Activated effector memory CD4-positive, alpha-beta T cell treated with Interleukin-2 at 50 U/mL for 16 hours (primary cell): ENCODE data around the gene PADI3.

Experiments
- DNase-seq: peaks from one replicate; pipeline ENCODE4 v3.0.0-alpha.2; 2020

Gene PADI3

GRCh38 chr1:17274186-17275170 lies 25.6 kb downstream of the PADI3 start:
- no peak for DNase-seq

DNA sequence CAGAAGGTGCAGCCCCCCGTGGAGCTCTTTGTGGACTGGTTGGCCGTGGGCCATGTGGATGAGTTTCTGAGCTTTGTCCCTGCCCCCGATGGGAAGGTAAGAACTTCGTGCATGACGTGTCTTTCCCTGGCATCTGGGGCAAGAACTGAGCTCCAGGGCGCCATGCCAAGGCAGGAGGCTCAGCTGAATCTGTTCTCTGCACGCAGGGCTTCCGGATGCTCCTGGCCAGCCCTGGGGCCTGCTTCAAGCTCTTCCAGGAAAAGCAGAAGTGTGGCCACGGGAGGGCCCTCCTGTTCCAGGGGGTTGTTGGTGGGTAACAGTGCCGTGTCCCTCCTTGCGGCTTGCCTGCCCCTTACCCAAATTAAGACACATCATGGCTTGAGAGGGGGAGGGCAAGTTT lies 27.7 kb downstream of the PADI3 start:
- DNase-seq: no peak

- no peak for DNase-seq
These were observed 28.7 kb downstream of the PADI3 start for GRCh38 chr1:17277511-17278159.

GRCh38 chr1:17278996-17279830 lies 30.3 kb downstream of the PADI3 start:
- DNase-seq: no peak

DNA sequence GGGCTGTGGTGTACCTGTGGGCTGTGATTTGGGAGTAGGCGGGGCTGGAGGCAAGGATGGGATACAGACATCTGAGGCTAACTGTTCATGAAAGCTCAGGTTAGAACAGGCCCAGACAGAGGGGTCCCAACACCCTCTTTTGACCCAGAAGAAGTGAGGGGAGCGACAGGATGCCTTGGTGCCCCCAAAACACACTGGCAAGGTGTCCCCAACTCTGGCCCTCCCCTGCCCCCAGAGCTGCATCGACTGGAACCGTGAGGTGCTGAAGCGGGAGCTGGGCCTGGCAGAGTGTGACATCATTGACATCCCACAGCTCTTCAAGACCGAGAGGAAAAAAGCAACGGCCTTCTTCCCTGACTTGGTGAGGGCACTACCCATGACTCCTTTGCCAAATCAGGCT lies 31.5 kb downstream of the PADI3 start:
- DNase-seq: no peak

- DNase-seq: no peak
These were observed 32.0 kb downstream of the PADI3 start for GRCh38 chr1:17280894-17281293.

GRCh38 chr1:17281775-17282181 lies 32.9 kb downstream of the PADI3 start:
- DNase-seq: no peak

DNA sequence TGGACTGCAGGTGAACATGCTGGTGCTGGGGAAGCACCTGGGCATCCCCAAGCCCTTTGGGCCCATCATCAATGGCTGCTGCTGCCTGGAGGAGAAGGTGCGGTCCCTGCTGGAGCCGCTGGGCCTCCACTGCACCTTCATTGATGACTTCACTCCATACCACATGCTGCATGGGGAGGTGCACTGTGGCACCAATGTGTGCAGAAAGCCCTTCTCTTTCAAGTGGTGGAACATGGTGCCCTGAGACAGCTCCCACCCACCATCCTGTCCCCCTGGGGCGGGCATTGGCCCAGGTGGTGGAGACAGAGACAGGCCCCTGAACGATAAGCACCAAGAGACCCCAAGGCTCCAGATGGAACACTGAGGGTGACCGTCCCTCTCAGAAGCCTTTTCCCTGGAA lies 33.9 kb downstream of the PADI3 start:
- no peak for DNase-seq

DNA sequence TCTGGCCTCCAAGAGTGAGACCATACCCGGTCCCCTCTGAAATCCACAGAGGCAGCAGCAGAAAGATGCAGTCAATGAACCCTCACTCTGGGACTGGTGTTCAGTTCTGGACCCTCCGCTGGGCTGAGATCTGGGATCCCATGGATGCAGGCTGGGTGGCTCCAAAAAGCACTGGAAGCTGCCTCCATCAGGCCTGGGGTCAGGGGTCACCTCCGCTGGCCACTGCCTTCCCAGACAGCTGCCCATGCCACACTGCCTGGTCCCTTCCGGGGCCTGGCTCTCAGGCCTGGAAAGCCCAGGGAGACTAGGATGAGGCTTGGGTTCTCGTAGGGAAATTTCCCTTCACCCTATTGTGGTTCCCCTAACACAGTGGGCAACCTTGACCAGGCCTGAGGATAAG lies 37.7 kb downstream of the PADI3 start:
- no peak for DNase-seq

DNA sequence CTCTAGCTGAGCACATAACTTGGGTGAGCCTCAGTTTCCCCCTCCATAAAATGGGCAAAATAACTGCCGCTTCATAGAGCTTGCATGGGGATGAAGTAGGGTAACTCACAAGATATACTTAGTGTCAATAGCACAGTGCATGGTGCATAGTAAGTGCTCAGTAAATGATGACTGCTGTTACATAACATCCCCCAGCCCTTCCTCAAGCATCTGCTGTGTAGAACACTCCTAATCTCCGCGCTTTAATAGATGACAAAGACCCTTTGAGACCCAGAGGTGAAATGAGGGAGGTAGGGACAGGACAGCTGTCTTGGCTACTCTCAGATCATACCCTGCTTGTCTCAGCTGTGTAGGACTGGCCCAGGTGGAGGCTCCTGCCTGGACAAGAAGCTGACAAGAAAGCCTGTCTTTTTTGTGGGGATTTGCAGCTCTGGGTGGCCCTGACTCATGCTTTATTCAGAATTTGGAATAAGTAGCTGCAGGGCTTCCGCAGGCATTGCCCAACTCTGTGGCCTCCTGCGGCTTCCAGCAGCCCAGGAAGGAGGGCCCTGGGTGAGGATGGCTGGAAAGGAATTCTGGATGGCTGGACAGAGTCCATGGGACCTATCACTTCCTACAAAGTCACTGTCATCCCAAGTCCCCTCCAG lies 38.4 kb downstream of the PADI3 start:
- no peak for DNase-seq

DNA sequence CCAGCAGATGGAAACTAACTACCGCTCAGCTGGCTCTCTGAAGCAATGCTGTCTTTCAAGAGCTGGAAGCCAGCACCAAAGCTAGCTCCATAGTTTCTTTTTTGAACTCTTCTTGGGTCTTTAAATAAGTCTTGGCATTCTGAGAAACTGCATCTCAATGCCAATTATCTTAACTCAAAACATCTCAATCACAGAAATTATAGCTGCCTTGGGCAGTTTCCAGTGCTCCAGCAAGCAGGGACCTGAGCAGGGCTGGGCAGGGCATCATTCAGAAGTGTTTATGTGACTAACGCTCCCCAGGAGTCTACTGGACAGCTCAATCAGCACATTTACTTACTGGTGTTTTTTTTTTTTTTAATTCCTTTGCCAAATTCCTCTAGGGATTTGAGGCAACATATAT lies 40.8 kb downstream of the PADI3 start:
- no peak for DNase-seq

- DNase-seq: no peak
These were observed 41.7 kb downstream of the PADI3 start for GRCh38 chr1:17290553-17290952.

DNA sequence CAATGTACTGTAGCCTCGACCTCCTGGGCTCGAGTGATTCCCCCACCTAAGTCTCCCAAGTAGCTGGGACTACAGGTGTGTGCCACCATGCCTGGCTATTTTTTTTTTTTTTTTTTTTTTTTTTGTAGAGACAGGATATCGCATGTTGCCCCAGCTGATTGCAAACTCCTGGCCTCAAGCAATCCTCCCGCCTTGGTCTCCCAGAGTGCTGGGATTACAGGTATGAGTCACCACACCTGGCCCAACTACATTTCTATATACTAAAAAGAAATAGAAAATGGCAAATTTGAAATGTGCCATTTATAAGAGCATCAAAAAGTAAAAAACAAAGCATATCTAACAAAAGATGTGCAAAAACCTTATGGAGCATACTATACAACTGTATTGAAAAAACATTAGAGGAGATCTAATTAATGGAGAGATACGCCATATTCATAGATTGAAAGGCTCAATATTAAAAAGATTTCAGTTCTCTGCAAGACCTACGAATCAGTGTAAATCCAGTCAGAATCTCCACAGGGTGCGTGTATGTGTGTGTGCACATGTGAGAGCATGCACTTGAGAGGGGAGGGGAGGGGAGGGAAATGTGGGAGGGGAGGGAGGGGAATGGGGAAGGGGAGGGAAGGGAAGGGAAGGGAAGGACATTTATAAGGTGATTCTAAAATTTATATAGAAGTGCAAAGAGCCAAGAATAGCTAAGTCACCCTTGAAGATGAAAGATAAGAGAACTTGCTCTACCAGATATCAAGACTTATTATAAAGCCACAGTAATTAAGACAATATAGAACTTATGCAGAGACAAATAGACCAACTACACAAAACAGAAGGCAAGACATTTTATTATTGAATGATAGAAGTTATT lies 43.6 kb downstream of the PADI3 start:
- no peak for DNase-seq

DNA sequence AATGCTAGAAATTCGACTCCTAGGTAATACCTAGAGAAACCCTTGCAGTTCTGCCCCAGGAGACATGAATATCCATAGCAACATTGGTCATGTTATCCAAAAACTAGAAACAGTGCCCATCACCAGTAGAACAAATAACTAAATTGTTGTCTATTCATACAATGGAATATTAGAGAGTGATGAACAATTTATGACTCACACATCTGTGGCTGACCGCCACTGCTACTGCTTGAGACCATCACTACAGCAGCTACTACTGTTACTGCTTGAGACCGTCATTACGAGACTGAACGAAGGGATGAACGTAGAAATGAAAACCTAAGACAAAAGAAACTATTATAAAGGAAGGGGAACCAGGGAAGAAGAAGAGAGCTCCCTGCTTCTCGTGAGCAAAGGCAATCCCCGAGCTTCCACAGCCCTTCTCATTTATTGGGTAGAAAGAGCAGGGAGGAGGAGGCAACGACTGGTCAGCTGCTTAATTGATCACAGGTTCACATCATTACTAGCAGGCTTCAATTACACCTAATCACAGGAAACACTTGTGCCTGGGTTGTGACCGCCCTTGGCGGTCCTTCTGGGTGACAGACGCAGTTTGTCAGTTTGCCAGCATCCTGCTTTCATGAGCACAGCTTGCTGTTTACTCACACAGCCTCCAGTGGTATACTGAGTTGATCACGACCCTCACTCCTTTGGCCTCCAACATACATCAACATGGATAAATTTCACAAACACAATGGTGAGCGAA lies 45.0 kb downstream of the PADI3 start:
- DNase-seq: no peak

GRCh38 chr1:17295292-17295691 lies 46.4 kb downstream of the PADI3 start:
- no peak for DNase-seq

DNA sequence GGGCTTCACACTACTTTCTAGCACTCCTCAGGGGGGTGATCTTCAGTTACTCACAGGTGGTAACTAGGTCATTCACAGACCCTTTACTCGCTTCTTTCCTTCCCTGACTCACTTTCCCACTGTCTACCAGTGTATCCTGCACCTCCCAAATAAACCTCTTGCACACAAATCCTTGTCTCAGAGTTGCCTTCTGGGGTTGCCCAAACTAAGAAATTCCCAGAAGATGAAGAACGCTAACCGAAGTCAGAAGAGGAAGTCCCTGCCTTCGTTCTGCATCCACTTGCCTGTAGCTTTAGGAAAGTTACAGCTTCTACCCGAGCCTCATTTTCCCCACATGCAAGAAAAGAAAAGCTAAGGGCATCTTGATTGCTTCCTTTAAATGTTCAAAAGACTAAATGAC lies 47.2 kb downstream of the PADI3 start:
- DNase-seq: no peak

GRCh38 chr1:17297991-17298390 lies 49.1 kb downstream of the PADI3 start:
- no peak for DNase-seq

- DNase-seq: no peak
These were observed 52.9 kb downstream of the PADI3 start for GRCh38 chr1:17301767-17302166.

GRCh38 chr1:17304151-17304825 lies 55.4 kb downstream of the PADI3 start:
- DNase-seq: no peak

- no peak for DNase-seq
These were observed 55.9 kb downstream of the PADI3 start for GRCh38 chr1:17304826-17305175.
